NB4 (cell line): ENCODE results near the gene MBLAC1.

ENCODE experiments used
- MAX ChIP-seq: IDR thresholded peaks from 2 replicates; pipeline ENCODE4 v1.6.1; 2011; ENCODE audit warnings: low read depth, low read length
- POLR2A ChIP-seq: IDR thresholded peaks from 2 replicates; pipeline ENCODE4 v1.6.1; 2011; ENCODE audit warnings: mild to moderate bottlenecking; ENCODE audit not compliant: insufficient read length; ENCODE audit errors: extremely low read depth
- TF ChIP-seq, protein P1 (sequence below): IDR thresholded peaks from one replicate; pipeline ENCODE4 v1.5.1; 2012; ENCODE audit warnings: low read depth, low read length

GRCh38 chr7:100160067-100160466 is 33.3 kb downstream of the MBLAC1 start:
- TF ChIP-seq, protein P1, sequence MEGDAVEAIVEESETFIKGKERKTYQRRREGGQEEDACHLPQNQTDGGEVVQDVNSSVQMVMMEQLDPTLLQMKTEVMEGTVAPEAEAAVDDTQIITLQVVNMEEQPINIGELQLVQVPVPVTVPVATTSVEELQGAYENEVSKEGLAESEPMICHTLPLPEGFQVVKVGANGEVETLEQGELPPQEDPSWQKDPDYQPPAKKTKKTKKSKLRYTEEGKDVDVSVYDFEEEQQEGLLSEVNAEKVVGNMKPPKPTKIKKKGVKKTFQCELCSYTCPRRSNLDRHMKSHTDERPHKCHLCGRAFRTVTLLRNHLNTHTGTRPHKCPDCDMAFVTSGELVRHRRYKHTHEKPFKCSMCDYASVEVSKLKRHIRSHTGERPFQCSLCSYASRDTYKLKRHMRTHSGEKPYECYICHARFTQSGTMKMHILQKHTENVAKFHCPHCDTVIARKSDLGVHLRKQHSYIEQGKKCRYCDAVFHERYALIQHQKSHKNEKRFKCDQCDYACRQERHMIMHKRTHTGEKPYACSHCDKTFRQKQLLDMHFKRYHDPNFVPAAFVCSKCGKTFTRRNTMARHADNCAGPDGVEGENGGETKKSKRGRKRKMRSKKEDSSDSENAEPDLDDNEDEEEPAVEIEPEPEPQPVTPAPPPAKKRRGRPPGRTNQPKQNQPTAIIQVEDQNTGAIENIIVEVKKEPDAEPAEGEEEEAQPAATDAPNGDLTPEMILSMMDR, result no peak
- TF ChIP-seq MAX (no peak), POLR2A (no peak)
